ENCODE results near the gene GATA6. TPM values are rescaled to one million over a fixed set of nuclear protein-coding genes. Genes with fewer than 3 reads are reported as not detected.

Gene GATA6
- total RNA-seq, 4 donors from 2014 or later = 49.7 to 223 (median 65.7) TPM

DNA sequence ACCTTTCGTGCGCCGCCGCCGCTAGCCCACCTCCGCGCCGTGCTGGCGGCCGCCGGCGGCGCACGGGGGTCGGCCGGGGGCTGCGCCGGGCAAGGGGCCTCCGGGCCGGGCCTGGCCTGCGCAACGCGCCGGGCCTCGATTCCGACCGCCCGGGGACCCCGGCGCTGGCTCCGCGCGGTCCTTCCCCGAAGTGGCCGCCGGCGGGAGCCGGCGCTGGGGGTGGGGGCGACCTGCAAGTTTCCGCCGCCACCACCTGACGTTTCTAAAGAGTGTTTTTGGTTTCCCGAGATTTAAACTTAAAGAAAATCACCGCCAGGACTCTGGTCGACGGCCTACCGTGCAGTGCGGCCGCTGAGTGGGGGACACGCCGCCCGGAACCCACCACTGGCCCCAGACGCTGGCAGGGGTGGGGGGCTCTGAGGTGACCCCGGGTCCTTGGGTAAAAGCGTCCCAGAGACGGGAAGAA lies 3.8 kb upstream of the GATA6 start:
- DNase-seq = no peak
- intact Hi-C loops (cut with DNase I; ENCODE audit: low total_unique reads) (loop anchor here (10.0 kb wide), 1 partner anchor 529 kb away; no protein-coding TSS in a partner anchor), in situ Hi-C loops (cut with MboI; ENCODE audit: low pct_ligation_motif_present in 1 of 4, low pct_unique_long_range_greater_than_20kb in 1 of 4, low sequenced_read_pairs in 3 of 4) (loop anchor here in 3 of 4 donors (25.0 kb wide), 3 partner anchors 253 to 522 kb away; no protein-coding TSS in a partner anchor)
- Histone ChIP-seq H3K9me3 (no peaks in the 10 kb centered on the region), H3K4me1 (peaks cover 0 to 25% (median 12%) of the 10 kb centered on the region in 4 donors), H3K36me3 (no peaks in the 10 kb centered on the region), H3K27me3 (peaks cover 93% of the 10 kb centered on the region), H3K4me3 (peak overlapping the region in 3 of 4 donors; percentile 77 to 86 (median 82)), H3K27ac (peak overlapping the region; percentile 91 to 96 (median 94))
- TF ChIP-seq POLR2A (IDR thresholded peaks at IDR 0.05) = no peak
- TF ChIP-seq, protein P1, sequence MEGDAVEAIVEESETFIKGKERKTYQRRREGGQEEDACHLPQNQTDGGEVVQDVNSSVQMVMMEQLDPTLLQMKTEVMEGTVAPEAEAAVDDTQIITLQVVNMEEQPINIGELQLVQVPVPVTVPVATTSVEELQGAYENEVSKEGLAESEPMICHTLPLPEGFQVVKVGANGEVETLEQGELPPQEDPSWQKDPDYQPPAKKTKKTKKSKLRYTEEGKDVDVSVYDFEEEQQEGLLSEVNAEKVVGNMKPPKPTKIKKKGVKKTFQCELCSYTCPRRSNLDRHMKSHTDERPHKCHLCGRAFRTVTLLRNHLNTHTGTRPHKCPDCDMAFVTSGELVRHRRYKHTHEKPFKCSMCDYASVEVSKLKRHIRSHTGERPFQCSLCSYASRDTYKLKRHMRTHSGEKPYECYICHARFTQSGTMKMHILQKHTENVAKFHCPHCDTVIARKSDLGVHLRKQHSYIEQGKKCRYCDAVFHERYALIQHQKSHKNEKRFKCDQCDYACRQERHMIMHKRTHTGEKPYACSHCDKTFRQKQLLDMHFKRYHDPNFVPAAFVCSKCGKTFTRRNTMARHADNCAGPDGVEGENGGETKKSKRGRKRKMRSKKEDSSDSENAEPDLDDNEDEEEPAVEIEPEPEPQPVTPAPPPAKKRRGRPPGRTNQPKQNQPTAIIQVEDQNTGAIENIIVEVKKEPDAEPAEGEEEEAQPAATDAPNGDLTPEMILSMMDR (IDR thresholded peaks at IDR 0.05) = peak in 1 of 5 experiments; percentile 17
- WGBS, 2 donors (ENCODE audit: low coverage in 1 of 2) = 8 to 12% methylated on average over 5 to 56 of the region's 57 CpGs

DNA sequence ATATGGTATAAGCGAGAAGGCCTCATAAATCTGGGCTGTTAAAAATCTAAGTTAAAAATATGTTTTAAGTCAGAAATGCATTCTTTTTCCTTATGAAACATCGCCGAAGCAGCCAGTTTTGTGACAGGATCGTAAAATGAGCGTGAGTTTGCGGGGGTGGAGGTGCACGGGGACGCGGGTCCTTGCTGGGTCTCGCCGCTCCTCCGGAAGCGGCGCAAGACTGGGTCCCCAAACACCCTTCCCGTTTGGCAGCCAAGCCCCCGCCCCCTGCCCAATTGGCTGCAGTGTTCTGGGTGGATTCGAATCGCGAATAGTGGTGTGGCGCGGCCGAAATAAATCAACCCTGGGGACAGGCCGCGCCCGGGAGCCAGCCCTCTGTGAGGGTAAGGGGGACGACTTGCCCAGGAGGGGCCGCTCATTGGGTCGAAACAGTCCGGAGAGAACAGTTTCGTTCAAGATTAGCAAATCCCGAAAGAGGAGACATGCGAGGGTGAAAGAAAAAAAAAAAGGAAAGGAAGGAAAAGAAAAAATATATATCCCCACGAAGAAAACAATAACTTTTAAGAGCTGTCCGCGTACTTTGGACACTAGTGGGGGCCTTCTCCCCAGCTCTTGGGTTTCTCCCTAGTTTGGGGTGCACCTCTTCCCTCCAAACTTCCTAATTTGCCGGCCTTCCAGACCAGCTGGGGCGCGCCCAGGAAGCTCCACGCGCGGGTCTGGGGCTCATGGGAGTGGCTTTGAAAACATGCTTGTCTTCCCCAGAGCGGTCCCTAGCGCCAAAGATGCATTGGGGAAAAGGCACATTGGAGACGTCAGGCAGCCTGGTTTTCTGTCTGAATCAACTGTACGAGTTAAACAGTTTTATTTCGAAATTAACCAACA lies 3.1 kb upstream of the GATA6 start:
- Histone ChIP-seq H3K4me3 (peak overlapping the region in 3 of 4 donors; percentile 77 to 86 (median 82)), H3K27ac (peak overlapping the region; percentile 91 to 96 (median 94)), H3K4me1 (peaks cover 0 to 31% (median 14%) of the 10 kb centered on the region in 4 donors), H3K27me3 (peaks cover 96% of the 10 kb centered on the region), H3K36me3 (no peaks in the 10 kb centered on the region), H3K9me3 (no peaks in the 10 kb centered on the region)
- peak; percentile 77 for DNase-seq
- in situ Hi-C loops (cut with MboI; ENCODE audit: low pct_ligation_motif_present in 1 of 4, low pct_unique_long_range_greater_than_20kb in 1 of 4, low sequenced_read_pairs in 3 of 4) = loop anchor here in 3 of 4 donors (25.0 kb wide), 3 partner anchors 254 to 521 kb away; no protein-coding TSS in a partner anchor
- TF ChIP-seq EP300 (IDR thresholded peaks at IDR 0.05; ENCODE audit: low read depth) (no peak), POLR2AphosphoS5 (IDR thresholded peaks at IDR 0.05) (peak; percentile 19 to 47 (median 46)), POLR2A (IDR thresholded peaks at IDR 0.05) (peak; percentile 75)
- TF ChIP-seq, protein P1 (IDR thresholded peaks at IDR 0.05) = no peak
- intact Hi-C loops (cut with DNase I; ENCODE audit: low total_unique reads) = loop anchor here (10.0 kb wide), 1 partner anchor 528 kb away; no protein-coding TSS in a partner anchor
- WGBS, 2 donors (ENCODE audit: low coverage in 1 of 2) = 5 to 6% methylated on average over 17 to 46 of the region's 46 CpGs

DNA sequence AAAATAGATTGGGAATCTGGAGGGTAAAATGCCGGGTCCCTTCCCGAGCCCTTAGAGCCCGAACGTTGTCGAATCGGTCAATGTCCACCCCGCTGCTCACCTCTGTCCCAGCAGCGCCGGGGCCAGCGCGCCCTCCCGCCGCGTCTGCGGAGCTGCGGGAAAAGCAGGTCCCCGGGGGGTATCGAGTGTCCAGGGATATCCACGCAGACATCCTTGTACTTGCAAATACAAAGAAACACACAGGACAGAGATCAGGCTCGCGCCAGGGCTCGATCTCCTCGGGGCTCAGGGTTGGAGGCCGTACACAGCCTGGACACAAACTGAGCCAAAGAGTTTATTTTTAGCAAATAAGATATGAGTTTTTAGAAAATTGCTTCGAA lies 2.3 kb upstream of the GATA6 start:
- no peaks in the 10 kb centered on the region for H3K9me3 ChIP-seq
- in situ Hi-C loops (cut with MboI; ENCODE audit: low pct_ligation_motif_present in 1 of 4, low pct_unique_long_range_greater_than_20kb in 1 of 4, low sequenced_read_pairs in 3 of 4) (loop anchor here in 3 of 4 donors (25.0 kb wide), 3 partner anchors 255 to 520 kb away; no protein-coding TSS in a partner anchor), intact Hi-C loops (cut with DNase I; ENCODE audit: low total_unique reads) (loop anchor here (10.0 kb wide), 1 partner anchor 528 kb away; no protein-coding TSS in a partner anchor)
- TF ChIP-seq POLR2A (IDR thresholded peaks at IDR 0.05) (no peak), POLR2AphosphoS5 (IDR thresholded peaks at IDR 0.05) (no peak), EP300 (IDR thresholded peaks at IDR 0.05; ENCODE audit: low read depth) (no peak)
- TF ChIP-seq, protein P1 (IDR thresholded peaks at IDR 0.05) = no peak
- H3K4me1 ChIP-seq = peaks cover 0 to 32% (median 15%) of the 10 kb centered on the region in 4 donors
- peaks cover 94% of the 10 kb centered on the region for H3K27me3 ChIP-seq
- H3K27ac ChIP-seq = peak overlapping the region; percentile 91 to 96 (median 94)
- no peak for DNase-seq
- peak overlapping the region in 3 of 4 donors; percentile 77 to 86 (median 82) for H3K4me3 ChIP-seq
- no peaks in the 10 kb centered on the region for H3K36me3 ChIP-seq
- WGBS, 2 donors (ENCODE audit: low coverage in 1 of 2) = 2 to 22% methylated on average over 10 to 25 of the region's 25 CpGs
